Liver (tissue), 9 donors: ENCODE measurements around the gene HTR5A. TPM values are rescaled to one million over a fixed set of nuclear protein-coding genes. Genes with fewer than 3 reads are reported as not detected.
"Not testable (repeated sequence)": the region's sequence is repeated elsewhere in the genome, so short reads cannot be mapped to it uniquely, and the experiment has no call there.

ENCODE experiments used
- DNase-seq: peaks from one replicate; pipeline ENCODE4 v3.0.0-alpha.2; 2017; ENCODE audit warnings: low spot score
- H3K27ac ChIP-seq, 2 donors: one replicate each; pipeline ENCODE4 v1.7.0; 2013; ENCODE audit warnings: inconsistent platforms in 2 of 2, low read length in 2 of 2, control low read depth in 1 of 2, low read depth in 1 of 2, mild to moderate bottlenecking in 1 of 2
- H3K27me3 ChIP-seq, 4 donors: one replicate each; pipeline versions ENCODE4 v1.6.1 to v1.7.0; 2013; ENCODE audit warnings: low read length in 3 of 4, inconsistent platforms in 1 of 4, mild to moderate bottlenecking in 1 of 4, moderate library complexity in 1 of 4; ENCODE audit not compliant: control insufficient read depth in 4 of 4, insufficient read depth in 4 of 4
- H3K36me3 ChIP-seq, 4 donors: one replicate each; pipeline versions ENCODE4 v1.6.1 to v1.7.0; 2013; ENCODE audit warnings: low read length in 3 of 4, mild to moderate bottlenecking in 3 of 4, low read depth in 1 of 4, moderate library complexity in 1 of 4; ENCODE audit not compliant: control insufficient read depth in 4 of 4, insufficient read depth in 3 of 4
- H3K4me1 ChIP-seq, 4 donors: one replicate each; pipeline versions ENCODE4 v1.6.1 to v1.7.0; 2013; ENCODE audit warnings: low read length in 3 of 4, mild to moderate bottlenecking in 3 of 4, moderate library complexity in 1 of 4; ENCODE audit not compliant: control insufficient read depth in 4 of 4, insufficient read depth in 4 of 4
- H3K4me3 ChIP-seq, 3 donors: one replicate each; pipeline versions ENCODE4 v1.6.1 to v1.7.0; 2013; ENCODE audit warnings: low read length in 3 of 3, control low read depth in 1 of 3, low read depth in 1 of 3, mild to moderate bottlenecking in 1 of 3
- H3K9ac ChIP-seq, 2 donors: one replicate each; pipeline ENCODE4 v1.7.0; 2013; ENCODE audit warnings: low read length in 2 of 2, mild to moderate bottlenecking in 2 of 2, moderate library complexity in 2 of 2, control low read depth in 1 of 2, low read depth in 1 of 2
- H3K9me3 ChIP-seq, 4 donors: one replicate each; pipeline versions ENCODE4 v1.6.1 to v1.7.0; 2013; ENCODE audit warnings: low read length in 3 of 4; ENCODE audit not compliant: control insufficient read depth in 4 of 4
- FOXA1 ChIP-seq: IDR thresholded peaks from 2 replicates; pipeline ENCODE4 v1.6.1; 2016; ENCODE audit warnings: antibody characterized with exemption
- GABPA ChIP-seq, 2 donors: IDR thresholded peaks in 1 of 2; conservative IDR thresholded peaks in 1 of 2; 2 replicates each; pipeline ENCODE4 v1.6.1; 2016; ENCODE audit warnings: antibody characterized with exemption in 2 of 2, mild to moderate bottlenecking in 1 of 2, moderate library complexity in 1 of 2
- HNF4A ChIP-seq, 2 donors: conservative IDR thresholded peaks; 2 replicates each; pipeline ENCODE4 v1.6.1; 2016; ENCODE audit warnings: antibody characterized with exemption in 2 of 2, mild to moderate bottlenecking in 2 of 2
- HNF4G ChIP-seq: IDR thresholded peaks from 2 replicates; pipeline ENCODE4 v1.6.1; 2016; ENCODE audit warnings: antibody characterized with exemption
- JUND ChIP-seq, 2 donors: IDR thresholded peaks; 2 replicates each; pipeline ENCODE4 v1.6.1; 2016; ENCODE audit warnings: antibody characterized with exemption in 2 of 2
- NR2F2 ChIP-seq: IDR thresholded peaks from 2 replicates; pipeline ENCODE4 v1.6.1; 2016; ENCODE audit warnings: antibody characterized with exemption
- RAD21 ChIP-seq, 2 donors: IDR thresholded peaks; 2 replicates each; pipeline ENCODE4 v1.6.1; 2016; ENCODE audit warnings: antibody characterized with exemption in 2 of 2, mild to moderate bottlenecking in 2 of 2
- RXRA ChIP-seq, 2 donors: IDR thresholded peaks; 2 replicates each; pipeline ENCODE4 v1.6.1; 2017 to 2018; ENCODE audit warnings: antibody characterized with exemption in 2 of 2, mild to moderate bottlenecking in 1 of 2
- SP1 ChIP-seq: IDR thresholded peaks from 2 replicates; pipeline ENCODE4 v1.6.1; 2018; ENCODE audit warnings: antibody characterized with exemption, mild to moderate bottlenecking
- YY1 ChIP-seq: IDR thresholded peaks from 2 replicates; pipeline ENCODE4 v1.6.1; 2016; ENCODE audit warnings: antibody characterized with exemption, mild to moderate bottlenecking
- WGBS: extraction: QIAGEN DNeasy Blood & Tissue Kit; methylation state at CpG from one replicate; pipeline ENCODE4 v1.1.7; 2013; 5-methylcytosine and 5-hydroxymethylcytosine counted together
- polyA plus RNA-seq, 2 donors: library from polyadenylated mRNA; stranded (reverse) in 1 of 2; unstranded in 1 of 2; fragments of 200-250 nt in 1 of 2; fragments of >200 nt in 1 of 2; fragmentation: Nextera tagmentation in 1 of 2; extraction: Ambion mirVana in 1 of 2; gene quantifications; one replicate each; pipeline versions ENCODE4 v1.2.1 to v1.2.3, GENCODE V29; 2013 to 2015
- total RNA-seq, 2 donors: library from RNA; depleted of rRNA; stranded (reverse); fragments of >200 nt; gene quantifications; one replicate each; pipeline ENCODE4 v1.2.3, GENCODE V29; 2014
- TF ChIP-seq, protein P1 (sequence below): IDR thresholded peaks from 2 replicates; pipeline ENCODE4 v1.6.1; 2016; ENCODE audit warnings: antibody characterized with exemption
- TF ChIP-seq, protein P2 (sequence below): fragments of 150-350 bp; IDR thresholded peaks from 2 replicates; pipeline ENCODE4 v1.5.1; 2017; ENCODE audit warnings: improper control_type of control experiment, low read depth, low read length; ENCODE audit not compliant: missing input control
- TF ChIP-seq, protein P3 (sequence below): IDR thresholded peaks from 2 replicates; pipeline ENCODE4 v1.6.1; 2016; ENCODE audit warnings: antibody characterized with exemption, mild to moderate bottlenecking
- TF ChIP-seq, protein P4 (sequence below): IDR thresholded peaks from 2 replicates; pipeline ENCODE4 v1.6.1; 2016; ENCODE audit warnings: antibody characterized with exemption
- donor health status: healthy.
- donor health status: healthy.
- donor health status: healthy.
- donor health status: healthy.
- donor health status: healthy.

Gene HTR5A
- total and polyA plus RNA-seq, 4 donors: not detected

DNA sequence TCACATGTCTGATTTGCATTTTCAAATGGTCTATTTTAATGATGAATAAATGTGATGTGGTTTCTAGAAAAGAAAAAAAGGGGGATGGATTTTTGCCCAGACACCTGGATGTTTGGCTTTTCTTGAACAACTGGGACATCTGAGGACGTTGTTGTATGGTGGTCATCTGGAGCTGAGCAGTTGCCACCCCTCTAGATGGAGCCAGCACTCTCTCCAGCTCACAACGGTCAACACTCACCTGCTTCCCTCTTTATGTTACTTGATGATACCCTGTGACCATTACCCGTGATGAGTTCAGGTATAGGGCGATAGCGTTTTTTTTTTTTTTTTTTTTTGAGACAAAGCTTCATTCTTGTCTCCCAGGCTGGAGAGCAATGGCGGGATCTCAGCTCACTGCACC lies 37.1 kb upstream of the HTR5A start:
- TF ChIP-seq RAD21 (IDR thresholded peaks at IDR 0.05): peak; percentile 7 to 32
- no peak for TF ChIP-seq SP1
- Histone ChIP-seq H3K27ac (no peak overlapping the region), H3K4me3 (no peak overlapping the region), H3K9me3 (no peaks in the 10 kb centered on the region), H3K36me3 (no peaks in the 10 kb centered on the region), H3K4me1 (no peaks in the 10 kb centered on the region), H3K9ac (no peak overlapping the region), H3K27me3 (no peaks in the 10 kb centered on the region)
- no peak for DNase-seq
- WGBS: 53% methylated on average over 6 of the region's 6 CpGs

DNA sequence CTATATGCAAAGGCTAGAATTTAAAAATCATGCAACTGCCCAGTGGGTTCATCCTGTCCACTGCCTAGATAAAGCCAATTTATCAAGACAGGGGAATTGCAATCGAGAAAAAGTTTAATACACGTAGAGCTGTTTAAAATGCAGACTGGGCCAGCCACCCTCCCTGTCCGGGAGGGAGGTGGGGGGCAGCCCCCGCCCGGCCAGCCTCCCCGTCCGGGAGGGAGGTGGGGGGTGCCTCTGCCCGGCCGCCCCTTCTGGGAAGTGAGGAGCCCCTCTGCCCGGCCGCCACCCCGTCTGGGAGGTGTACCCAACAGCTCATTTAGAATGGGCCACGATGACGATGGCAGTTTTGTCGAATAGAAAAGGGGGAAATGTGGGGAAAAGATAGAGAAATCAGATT lies 35.6 kb upstream of the HTR5A start:
- H3K9ac ChIP-seq, H3K27ac ChIP-seq, DNase-seq, H3K4me1 ChIP-seq, H3K9me3 ChIP-seq, H3K4me3 ChIP-seq, H3K27me3 ChIP-seq, H3K36me3 ChIP-seq: not testable (repeated sequence)
- 84% methylated on average over 15 of the region's 15 CpGs for WGBS

DNA sequence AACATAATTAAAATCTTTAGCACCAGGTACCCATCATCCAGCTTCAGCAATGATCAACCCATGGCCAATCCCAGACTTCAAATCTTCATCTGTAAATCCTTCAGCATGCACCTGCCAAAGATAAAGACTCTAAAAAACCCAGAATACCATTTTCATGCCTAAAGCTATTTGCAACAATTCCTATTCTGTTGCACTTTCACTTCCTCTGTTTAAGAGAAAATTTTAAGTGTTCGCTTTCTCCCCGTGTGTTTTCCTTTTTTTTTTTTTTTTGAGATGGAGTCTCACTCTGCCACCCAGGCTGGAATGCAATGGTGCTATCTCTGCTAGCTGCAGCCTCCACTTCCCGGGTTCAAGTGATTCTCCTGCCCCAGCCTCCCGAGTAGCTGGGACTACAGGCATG lies 31.8 kb upstream of the HTR5A start:
- 84% methylated on average over 4 of the region's 4 CpGs for WGBS
- H3K9ac ChIP-seq: no peak overlapping the region
- no peaks in the 10 kb centered on the region for H3K36me3 ChIP-seq
- DNase-seq: no peak
- no peak overlapping the region for H3K27ac ChIP-seq
- no peak overlapping the region for H3K4me3 ChIP-seq
- H3K4me1 ChIP-seq: no peaks in the 10 kb centered on the region
- H3K27me3 ChIP-seq: peaks cover 0 to 3% (median 0%) of the 10 kb centered on the region in 4 donors
- TF ChIP-seq JUND (IDR thresholded peaks at IDR 0.05) (no peak), RAD21 (IDR thresholded peaks at IDR 0.05) (no peak), NR2F2 (no peak), SP1 (no peak), GABPA (IDR thresholded peaks at IDR 0.05 in 1 of 2, conservative IDR thresholded peaks at IDR 0.05 in 1 of 2) (no peak), RXRA (IDR thresholded peaks at IDR 0.05) (no peak), HNF4A (conservative IDR thresholded peaks at IDR 0.05) (no peak), FOXA1 (no peak), YY1 (no peak), HNF4G (no peak)
- TF ChIP-seq, protein P1, sequence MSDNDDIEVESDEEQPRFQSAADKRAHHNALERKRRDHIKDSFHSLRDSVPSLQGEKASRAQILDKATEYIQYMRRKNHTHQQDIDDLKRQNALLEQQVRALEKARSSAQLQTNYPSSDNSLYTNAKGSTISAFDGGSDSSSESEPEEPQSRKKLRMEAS: no peak
- TF ChIP-seq, protein P2, sequence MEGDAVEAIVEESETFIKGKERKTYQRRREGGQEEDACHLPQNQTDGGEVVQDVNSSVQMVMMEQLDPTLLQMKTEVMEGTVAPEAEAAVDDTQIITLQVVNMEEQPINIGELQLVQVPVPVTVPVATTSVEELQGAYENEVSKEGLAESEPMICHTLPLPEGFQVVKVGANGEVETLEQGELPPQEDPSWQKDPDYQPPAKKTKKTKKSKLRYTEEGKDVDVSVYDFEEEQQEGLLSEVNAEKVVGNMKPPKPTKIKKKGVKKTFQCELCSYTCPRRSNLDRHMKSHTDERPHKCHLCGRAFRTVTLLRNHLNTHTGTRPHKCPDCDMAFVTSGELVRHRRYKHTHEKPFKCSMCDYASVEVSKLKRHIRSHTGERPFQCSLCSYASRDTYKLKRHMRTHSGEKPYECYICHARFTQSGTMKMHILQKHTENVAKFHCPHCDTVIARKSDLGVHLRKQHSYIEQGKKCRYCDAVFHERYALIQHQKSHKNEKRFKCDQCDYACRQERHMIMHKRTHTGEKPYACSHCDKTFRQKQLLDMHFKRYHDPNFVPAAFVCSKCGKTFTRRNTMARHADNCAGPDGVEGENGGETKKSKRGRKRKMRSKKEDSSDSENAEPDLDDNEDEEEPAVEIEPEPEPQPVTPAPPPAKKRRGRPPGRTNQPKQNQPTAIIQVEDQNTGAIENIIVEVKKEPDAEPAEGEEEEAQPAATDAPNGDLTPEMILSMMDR: no peak
- TF ChIP-seq, protein P3, sequence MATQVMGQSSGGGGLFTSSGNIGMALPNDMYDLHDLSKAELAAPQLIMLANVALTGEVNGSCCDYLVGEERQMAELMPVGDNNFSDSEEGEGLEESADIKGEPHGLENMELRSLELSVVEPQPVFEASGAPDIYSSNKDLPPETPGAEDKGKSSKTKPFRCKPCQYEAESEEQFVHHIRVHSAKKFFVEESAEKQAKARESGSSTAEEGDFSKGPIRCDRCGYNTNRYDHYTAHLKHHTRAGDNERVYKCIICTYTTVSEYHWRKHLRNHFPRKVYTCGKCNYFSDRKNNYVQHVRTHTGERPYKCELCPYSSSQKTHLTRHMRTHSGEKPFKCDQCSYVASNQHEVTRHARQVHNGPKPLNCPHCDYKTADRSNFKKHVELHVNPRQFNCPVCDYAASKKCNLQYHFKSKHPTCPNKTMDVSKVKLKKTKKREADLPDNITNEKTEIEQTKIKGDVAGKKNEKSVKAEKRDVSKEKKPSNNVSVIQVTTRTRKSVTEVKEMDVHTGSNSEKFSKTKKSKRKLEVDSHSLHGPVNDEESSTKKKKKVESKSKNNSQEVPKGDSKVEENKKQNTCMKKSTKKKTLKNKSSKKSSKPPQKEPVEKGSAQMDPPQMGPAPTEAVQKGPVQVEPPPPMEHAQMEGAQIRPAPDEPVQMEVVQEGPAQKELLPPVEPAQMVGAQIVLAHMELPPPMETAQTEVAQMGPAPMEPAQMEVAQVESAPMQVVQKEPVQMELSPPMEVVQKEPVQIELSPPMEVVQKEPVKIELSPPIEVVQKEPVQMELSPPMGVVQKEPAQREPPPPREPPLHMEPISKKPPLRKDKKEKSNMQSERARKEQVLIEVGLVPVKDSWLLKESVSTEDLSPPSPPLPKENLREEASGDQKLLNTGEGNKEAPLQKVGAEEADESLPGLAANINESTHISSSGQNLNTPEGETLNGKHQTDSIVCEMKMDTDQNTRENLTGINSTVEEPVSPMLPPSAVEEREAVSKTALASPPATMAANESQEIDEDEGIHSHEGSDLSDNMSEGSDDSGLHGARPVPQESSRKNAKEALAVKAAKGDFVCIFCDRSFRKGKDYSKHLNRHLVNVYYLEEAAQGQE: no peak
- TF ChIP-seq, protein P4, sequence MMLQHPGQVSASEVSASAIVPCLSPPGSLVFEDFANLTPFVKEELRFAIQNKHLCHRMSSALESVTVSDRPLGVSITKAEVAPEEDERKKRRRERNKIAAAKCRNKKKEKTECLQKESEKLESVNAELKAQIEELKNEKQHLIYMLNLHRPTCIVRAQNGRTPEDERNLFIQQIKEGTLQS: no peak
- H3K9me3 ChIP-seq: no peaks in the 10 kb centered on the region
